Muscle layer of duodenum (tissue), 2 donors: ENCODE data around the gene BCAS3.

Experiments used
- H3K27ac ChIP-seq: one replicate; pipeline ENCODE4 v1.7.0; 2013; ENCODE audit warnings: mild to moderate bottlenecking, low read length
- H3K27me3 ChIP-seq: one replicate; pipeline ENCODE4 v1.7.0; 2013; ENCODE audit warnings: low read depth, mild to moderate bottlenecking, control low read depth, low read length
- H3K36me3 ChIP-seq, 2 donors: one replicate each; pipeline ENCODE4 v1.7.0; 2013; ENCODE audit warnings: low read length in 2 of 2, control low read depth in 1 of 2, mild to moderate bottlenecking in 1 of 2; ENCODE audit not compliant: insufficient read depth in 2 of 2, control insufficient read depth in 1 of 2
- H3K4me1 ChIP-seq, 2 donors: one replicate each; pipeline ENCODE4 v1.7.0; 2013; ENCODE audit warnings: low read length in 2 of 2, mild to moderate bottlenecking in 2 of 2, control low read depth in 1 of 2, moderate library complexity in 1 of 2; ENCODE audit not compliant: insufficient read depth in 2 of 2, control insufficient read depth in 1 of 2
- H3K4me3 ChIP-seq, 2 donors: one replicate each; pipeline ENCODE4 v1.7.0; 2013; ENCODE audit warnings: low read length in 2 of 2, low read depth in 1 of 2, mild to moderate bottlenecking in 1 of 2
- H3K9me3 ChIP-seq, 2 donors: one replicate each; pipeline ENCODE4 v1.7.0; 2013; ENCODE audit warnings: low read length in 2 of 2, control low read depth in 1 of 2, mild to moderate bottlenecking in 1 of 2; ENCODE audit not compliant: control insufficient read depth in 1 of 2
- donor health status: healthy.

The BCAS3 gene

DNA sequence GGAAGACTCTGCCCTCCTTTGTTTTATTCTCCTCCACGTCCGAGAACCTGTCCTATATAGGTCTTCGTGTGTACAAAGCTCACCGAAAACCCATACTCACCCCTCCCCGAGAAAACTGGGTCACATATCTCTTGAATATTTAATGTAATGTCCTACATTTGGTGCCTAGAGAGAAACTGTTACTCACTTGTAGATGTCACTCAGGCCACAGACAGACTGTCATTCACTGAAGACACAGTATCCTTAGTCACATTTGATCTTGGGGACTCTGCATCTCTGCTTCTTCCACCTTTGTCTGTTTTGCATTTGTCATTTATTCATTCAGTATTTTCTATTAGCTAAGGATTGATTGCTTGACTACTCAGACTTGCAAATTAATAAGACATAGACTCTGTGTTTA lies 590.2 kb downstream of the BCAS3 start:
- Histone ChIP-seq H3K36me3 (no peaks in the 10 kb centered on the region), H3K4me1 (no peaks in the 10 kb centered on the region), H3K27ac (no peak overlapping the region), H3K4me3 (no peak overlapping the region), H3K9me3 (no peaks in the 10 kb centered on the region), H3K27me3 (no peaks in the 10 kb centered on the region)

GRCh38 chr17:61275395-61275794 lies 597.7 kb downstream of the BCAS3 start:
- H3K4me1 ChIP-seq: no peaks in the 10 kb centered on the region
- H3K36me3 ChIP-seq: no peaks in the 10 kb centered on the region
- H3K27me3 ChIP-seq: no peaks in the 10 kb centered on the region
- no peak overlapping the region for H3K27ac ChIP-seq
- no peak overlapping the region for H3K4me3 ChIP-seq
- H3K9me3 ChIP-seq: no peaks in the 10 kb centered on the region

DNA sequence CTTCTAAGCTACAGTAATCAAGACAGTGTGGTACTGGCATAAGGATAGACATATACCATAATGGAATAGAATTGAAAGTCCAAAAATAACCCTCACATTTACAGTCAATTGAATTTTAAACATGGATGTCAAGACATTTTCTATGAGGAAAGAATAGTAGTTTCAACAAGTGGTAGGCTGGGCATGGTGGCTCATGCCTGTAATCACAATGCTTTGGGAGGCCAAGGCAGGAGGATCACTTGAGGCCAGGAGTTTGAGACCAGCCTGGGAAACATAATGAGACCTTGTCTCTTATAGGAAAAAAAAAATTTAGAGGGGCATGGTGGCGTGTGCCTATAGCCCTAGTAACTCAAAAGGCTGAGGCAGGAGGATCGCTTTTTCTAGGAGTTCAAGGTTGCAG lies 599.2 kb downstream of the BCAS3 start:
- H3K4me1 ChIP-seq: no peaks in the 10 kb centered on the region
- H3K4me3 ChIP-seq: no peak overlapping the region
- H3K27ac ChIP-seq: no peak overlapping the region
- no peaks in the 10 kb centered on the region for H3K36me3 ChIP-seq
- H3K9me3 ChIP-seq: no peaks in the 10 kb centered on the region
- H3K27me3 ChIP-seq: no peaks in the 10 kb centered on the region

DNA sequence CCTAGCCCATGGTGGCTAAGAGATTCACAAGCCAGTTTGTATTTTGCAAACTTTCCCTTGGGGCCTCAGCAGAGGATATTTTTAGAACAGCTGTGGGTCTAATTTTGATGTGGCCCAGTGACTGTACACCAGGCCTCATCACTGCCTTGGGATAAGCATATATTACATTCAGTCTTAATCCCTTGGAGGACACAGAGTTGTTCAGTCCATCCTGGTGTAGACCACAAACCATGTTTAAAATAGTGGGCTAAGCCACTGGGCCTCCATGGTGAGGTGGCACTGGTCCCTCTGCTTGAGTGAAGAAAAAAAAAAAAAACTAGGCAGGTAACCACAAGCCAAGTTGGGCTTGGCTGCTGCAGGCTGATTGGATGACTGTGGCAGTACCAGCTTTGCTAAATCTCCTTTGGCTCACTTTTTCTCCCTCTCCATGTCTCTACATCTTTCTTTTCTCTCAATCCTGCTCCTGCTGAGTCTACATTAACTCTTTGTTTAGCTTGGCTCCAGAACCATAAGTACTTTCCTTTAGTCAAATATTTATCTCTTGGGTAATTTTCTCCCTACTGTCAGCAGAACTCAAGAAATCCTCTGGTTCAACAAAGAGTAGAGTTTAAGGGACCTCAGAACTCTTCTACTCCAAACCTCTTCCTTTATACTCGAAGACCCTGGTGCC lies 602.0 kb downstream of the BCAS3 start:
- no peaks in the 10 kb centered on the region for H3K4me1 ChIP-seq
- no peaks in the 10 kb centered on the region for H3K36me3 ChIP-seq
- no peaks in the 10 kb centered on the region for H3K9me3 ChIP-seq
- H3K27ac ChIP-seq: no peak overlapping the region
- no peak overlapping the region for H3K4me3 ChIP-seq
- H3K27me3 ChIP-seq: no peaks in the 10 kb centered on the region

DNA sequence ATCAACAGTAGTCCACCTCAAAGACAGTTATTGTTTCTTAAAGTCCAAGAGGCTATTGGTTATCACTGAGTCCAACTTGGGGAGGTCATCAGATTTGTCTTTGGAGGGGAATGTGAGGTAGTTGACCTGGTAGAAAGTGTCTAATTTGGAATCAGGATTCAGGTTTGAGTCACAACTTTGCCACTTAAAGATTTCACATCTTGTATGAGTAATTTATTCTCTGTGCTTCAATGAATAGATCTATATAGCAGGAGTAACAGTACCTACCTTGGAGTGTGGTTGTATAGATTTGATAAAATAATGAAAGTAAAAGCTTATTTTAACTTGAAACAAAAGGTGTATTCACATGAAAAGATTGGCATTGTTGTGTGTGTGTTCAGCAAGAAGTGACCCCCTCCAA lies 602.7 kb downstream of the BCAS3 start:
- Histone ChIP-seq H3K4me1 (no peaks in the 10 kb centered on the region), H3K27ac (no peak overlapping the region), H3K9me3 (no peaks in the 10 kb centered on the region), H3K36me3 (no peaks in the 10 kb centered on the region), H3K27me3 (no peaks in the 10 kb centered on the region), H3K4me3 (no peak overlapping the region)

DNA sequence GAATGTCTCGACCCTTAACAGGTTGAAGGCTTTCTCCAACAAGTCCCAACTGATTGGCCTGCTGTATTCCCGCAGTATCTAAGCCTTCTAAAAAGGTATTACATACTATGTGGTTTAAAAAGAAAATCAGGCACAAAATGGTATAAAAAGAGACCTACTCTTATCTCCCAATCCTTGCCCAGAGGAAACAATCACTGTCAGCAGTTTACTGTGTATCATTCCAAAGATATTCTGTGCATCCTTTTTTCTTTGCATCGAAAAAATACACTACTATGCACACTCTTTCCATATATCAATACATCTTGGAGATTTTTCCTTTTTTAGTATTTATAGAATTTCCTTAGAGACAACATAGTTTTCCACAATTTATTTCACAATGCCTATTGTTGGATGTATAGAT lies 603.2 kb downstream of the BCAS3 start:
- Histone ChIP-seq H3K4me3 (no peak overlapping the region), H3K4me1 (no peaks in the 10 kb centered on the region), H3K27me3 (no peaks in the 10 kb centered on the region), H3K9me3 (no peaks in the 10 kb centered on the region), H3K27ac (no peak overlapping the region), H3K36me3 (no peaks in the 10 kb centered on the region)

- H3K36me3 ChIP-seq: no peaks in the 10 kb centered on the region
- H3K9me3 ChIP-seq: no peaks in the 10 kb centered on the region
- no peaks in the 10 kb centered on the region for H3K4me1 ChIP-seq
- H3K27ac ChIP-seq: no peak overlapping the region
- no peaks in the 10 kb centered on the region for H3K27me3 ChIP-seq
- H3K4me3 ChIP-seq: no peak overlapping the region
Measured at GRCh38 chr17:61282377-61282776, 604.7 kb downstream of the BCAS3 start.

- Histone ChIP-seq H3K36me3 (no peaks in the 10 kb centered on the region), H3K27ac (no peak overlapping the region), H3K9me3 (no peaks in the 10 kb centered on the region), H3K4me3 (no peak overlapping the region), H3K27me3 (no peaks in the 10 kb centered on the region), H3K4me1 (no peaks in the 10 kb centered on the region)
Measured at GRCh38 chr17:61283043-61283442, 605.4 kb downstream of the BCAS3 start.

DNA sequence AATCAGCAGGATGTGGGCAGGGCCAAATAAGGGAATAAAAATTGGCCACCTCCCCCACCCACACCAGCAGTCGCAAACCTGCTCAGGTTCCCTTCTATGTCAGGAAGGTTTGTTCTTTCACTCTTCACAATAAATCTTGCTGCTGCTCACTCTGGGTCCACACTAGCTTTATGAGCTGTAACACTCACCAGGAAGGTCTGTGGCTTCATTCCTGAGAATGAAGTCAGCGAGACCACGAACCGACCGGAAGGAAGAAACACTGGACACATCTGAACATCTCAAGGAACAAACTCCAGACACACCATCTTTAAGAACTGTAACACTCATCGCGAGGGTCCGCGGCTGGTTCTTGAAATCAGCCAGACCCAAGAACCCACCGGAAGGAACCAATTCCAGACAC lies 606.5 kb downstream of the BCAS3 start:
- H3K4me1 ChIP-seq: no peaks in the 10 kb centered on the region
- H3K4me3 ChIP-seq: no peak overlapping the region
- H3K9me3 ChIP-seq: no peaks in the 10 kb centered on the region
- no peaks in the 10 kb centered on the region for H3K36me3 ChIP-seq
- H3K27ac ChIP-seq: no peak overlapping the region
- no peaks in the 10 kb centered on the region for H3K27me3 ChIP-seq

- Histone ChIP-seq H3K4me3 (no peak overlapping the region), H3K4me1 (no peaks in the 10 kb centered on the region), H3K27ac (no peak overlapping the region), H3K36me3 (no peaks in the 10 kb centered on the region), H3K27me3 (no peaks in the 10 kb centered on the region), H3K9me3 (no peaks in the 10 kb centered on the region)
Measured at GRCh38 chr17:61284746-61285145, 607.1 kb downstream of the BCAS3 start.

DNA sequence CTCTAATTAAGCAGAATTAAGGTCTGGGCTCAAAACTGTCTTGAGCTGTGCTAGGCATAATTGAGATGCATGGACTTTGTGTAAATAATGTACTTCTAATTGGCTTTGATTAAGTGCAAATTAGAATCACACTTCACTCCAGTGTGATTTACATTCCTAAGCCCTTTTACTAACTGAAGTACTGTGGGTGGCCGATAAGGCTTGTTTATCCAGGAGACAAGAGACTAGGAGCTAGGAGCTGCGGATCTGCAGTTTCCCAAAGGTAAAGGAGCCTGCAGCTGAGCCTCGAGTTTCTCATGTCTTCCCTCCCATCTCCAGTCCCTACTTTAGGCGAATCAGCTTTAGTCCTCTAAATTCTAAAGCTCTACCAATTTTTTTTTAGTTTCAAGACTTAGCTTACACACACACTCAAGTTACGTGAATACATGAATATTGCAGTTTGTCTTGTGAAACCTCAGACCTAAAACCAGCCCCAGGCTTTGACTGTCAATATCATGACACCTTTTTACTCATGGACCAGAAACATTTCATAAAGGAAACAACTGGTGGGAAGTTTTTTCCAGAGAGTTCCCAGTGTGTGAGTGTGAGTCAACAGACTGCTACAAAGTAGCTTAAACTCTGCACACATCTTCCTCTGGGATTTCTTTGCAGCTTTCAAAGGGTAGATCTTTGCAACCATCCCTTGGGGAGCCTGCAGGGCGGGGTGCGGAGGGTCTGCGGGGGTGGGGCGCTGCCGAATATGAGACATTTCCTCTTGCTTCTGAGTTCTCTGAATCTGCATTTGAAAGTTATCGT lies 608.1 kb downstream of the BCAS3 start:
- no peaks in the 10 kb centered on the region for H3K27me3 ChIP-seq
- no peaks in the 10 kb centered on the region for H3K4me1 ChIP-seq
- H3K36me3 ChIP-seq: no peaks in the 10 kb centered on the region
- H3K4me3 ChIP-seq: no peak overlapping the region
- no peaks in the 10 kb centered on the region for H3K9me3 ChIP-seq
- H3K27ac ChIP-seq: no peak overlapping the region

GRCh38 chr17:61286449-61286848 lies 608.8 kb downstream of the BCAS3 start:
- Histone ChIP-seq H3K4me3 (no peak overlapping the region), H3K4me1 (peaks cover 0 to 3% of the 10 kb centered on the region in 2 donors), H3K27ac (no peak overlapping the region), H3K36me3 (no peaks in the 10 kb centered on the region), H3K27me3 (no peaks in the 10 kb centered on the region), H3K9me3 (no peaks in the 10 kb centered on the region)
